Measurements from ENCODE around the gene HNRNPUL2. TPM values are rescaled to one million over a fixed set of nuclear protein-coding genes. Genes with fewer than 3 reads are reported as not detected.
A peak's percentile ranks its signal among the peaks of the same experiment; 100 is the strongest.

HNRNPUL2 gene
- total and polyA plus RNA-seq, 9 of the 15 experiments (the other 6 are each of a cell fraction or from before 2014, with no cell fraction given) = 0.89 to 44.3 (median 15.2) TPM

- TF ChIP-seq RUNX1 (IDR thresholded peaks at IDR 0.05; ENCODE audit: low read depth) (no peak), FOS (IDR thresholded peaks at IDR 0.05; ENCODE audit: extremely low read depth, insufficient read length) (no peak), RBM34 (IDR thresholded peaks at IDR 0.05; ENCODE audit: borderline replicate concordance, insufficient read depth, low read length) (no peak), ZNF384 (IDR thresholded peaks at IDR 0.05; ENCODE audit: low read depth, low read length) (peak; percentile 27; the same call in 1 of the 2 replicates), HMG20A (CRISPR knock-in tag; conservative IDR thresholded peaks at IDR 0.05) (no peak), HDAC2 (IDR thresholded peaks at IDR 0.05) (no peak), SIN3A (IDR thresholded peaks at IDR 0.05; ENCODE audit: borderline replicate concordance in 2 of 2, control insufficient read depth in 1 of 2, low read depth in 2 of 2, low read length in 2 of 2) (peak; percentile 52 to 85; a peak in 2 of 4 replicates), NELFE (IDR thresholded peaks at IDR 0.05; ENCODE audit: insufficient read depth, insufficient read length) (no peak), NCOA4 (IDR thresholded peaks at IDR 0.05; ENCODE audit: partially characterized antibody) (no peak), SAP30 (IDR thresholded peaks at IDR 0.05; ENCODE audit: borderline replicate concordance, insufficient read depth, low read depth, low read length, poor library complexity, severe bottlenecking) (peak; percentile 72), CREM (IDR thresholded peaks at IDR 0.05; ENCODE audit: low read depth) (peak; percentile 74), FOXJ2 (tag; IDR thresholded peaks at IDR 0.05) (no peak), SMAD1 (IDR thresholded peaks at IDR 0.05; ENCODE audit: low read depth, low read length, partially characterized antibody) (peak; percentile 54), RBM39 (optimal IDR thresholded peaks at IDR 0.05; ENCODE audit: low read depth, low read length) (no peak), TCFL5 (CRISPR knock-in tag; conservative IDR thresholded peaks at IDR 0.05) (no peak), ZZZ3 (IDR thresholded peaks at IDR 0.05) (0 out of 2 replicates have a peak, but pooled peaks have one; percentile 54), SP1 (CRISPR knock-in tag; IDR thresholded peaks at IDR 0.05) (no peak; the same call in 1 of the 2 replicates), POLR3A (IDR thresholded peaks at IDR 0.05; ENCODE audit: borderline replicate concordance, extremely low read depth, insufficient read depth, insufficient read length) (no peak), NBN (IDR thresholded peaks at IDR 0.05; ENCODE audit: low read depth) (no peak; the same call in 1 of the 2 replicates), SMAD2 (IDR thresholded peaks at IDR 0.05; ENCODE audit: low read depth, low read length) (no peak)
- TF ChIP-seq, protein P1, sequence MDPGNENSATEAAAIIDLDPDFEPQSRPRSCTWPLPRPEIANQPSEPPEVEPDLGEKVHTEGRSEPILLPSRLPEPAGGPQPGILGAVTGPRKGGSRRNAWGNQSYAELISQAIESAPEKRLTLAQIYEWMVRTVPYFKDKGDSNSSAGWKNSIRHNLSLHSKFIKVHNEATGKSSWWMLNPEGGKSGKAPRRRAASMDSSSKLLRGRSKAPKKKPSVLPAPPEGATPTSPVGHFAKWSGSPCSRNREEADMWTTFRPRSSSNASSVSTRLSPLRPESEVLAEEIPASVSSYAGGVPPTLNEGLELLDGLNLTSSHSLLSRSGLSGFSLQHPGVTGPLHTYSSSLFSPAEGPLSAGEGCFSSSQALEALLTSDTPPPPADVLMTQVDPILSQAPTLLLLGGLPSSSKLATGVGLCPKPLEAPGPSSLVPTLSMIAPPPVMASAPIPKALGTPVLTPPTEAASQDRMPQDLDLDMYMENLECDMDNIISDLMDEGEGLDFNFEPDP (CRISPR knock-in tag; IDR thresholded peaks at IDR 0.05) = 0 out of 2 replicates have a peak, but pooled peaks have one; percentile 50
- TF ChIP-seq, protein P2, sequence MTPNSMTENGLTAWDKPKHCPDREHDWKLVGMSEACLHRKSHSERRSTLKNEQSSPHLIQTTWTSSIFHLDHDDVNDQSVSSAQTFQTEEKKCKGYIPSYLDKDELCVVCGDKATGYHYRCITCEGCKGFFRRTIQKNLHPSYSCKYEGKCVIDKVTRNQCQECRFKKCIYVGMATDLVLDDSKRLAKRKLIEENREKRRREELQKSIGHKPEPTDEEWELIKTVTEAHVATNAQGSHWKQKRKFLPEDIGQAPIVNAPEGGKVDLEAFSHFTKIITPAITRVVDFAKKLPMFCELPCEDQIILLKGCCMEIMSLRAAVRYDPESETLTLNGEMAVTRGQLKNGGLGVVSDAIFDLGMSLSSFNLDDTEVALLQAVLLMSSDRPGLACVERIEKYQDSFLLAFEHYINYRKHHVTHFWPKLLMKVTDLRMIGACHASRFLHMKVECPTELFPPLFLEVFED (CRISPR knock-in tag; conservative IDR thresholded peaks at IDR 0.05) = no peak
Measured at GRCh38 chr11:62671608-62672389, 55.5 kb downstream of the HNRNPUL2 start, which contains the start of the genes LBHD1 and UQCC3 (continued).
